CD4-positive, alpha-beta T cell (primary cell): Measurements from ENCODE around the gene MYO1A. TPM values are rescaled to one million over a fixed set of nuclear protein-coding genes. Genes with fewer than 3 reads are reported as not detected.

Source experiments
- ATAC-seq: fragments of 200-7000 bp; cut with Tn5 transposase; one replicate; pipeline ENCODE4 v1.10.0; 2022; ENCODE audit warnings: mild to moderate bottlenecking; ENCODE audit not compliant: poor library complexity
- CTCF ChIA-PET: fragments of 350-600 bp; sonication (Branson Sonifier 250); formaldehyde crosslinking; loops from one replicate; lab custom pipeline; 2021; ENCODE audit warnings: antibody characterized with exemption, inconsistent platforms; lab: Charles Lee
- POLR2A ChIA-PET: fragments of 350-600 bp; sonication (Branson Sonifier 250); formaldehyde crosslinking; loops from one replicate; lab custom pipeline; 2021; ENCODE audit warnings: antibody characterized with exemption, inconsistent platforms; lab: Charles Lee
- DNase-seq, 14 experiments: peaks; one replicate each; pipeline ENCODE4 v3.0.0-alpha.2; 2013 to 2020; ENCODE audit warnings: mixed read lengths in 2 of 14
- H3K27ac ChIP-seq, 2 donors: one replicate each; pipeline versions ENCODE4 v1.5.1 to v1.7.0; 2013; ENCODE audit warnings: low read length in 2 of 2, low read depth in 1 of 2, mild to moderate bottlenecking in 1 of 2
- H3K27me3 ChIP-seq, 2 experiments: 1 replicate in 1 of 2; 2 replicates in 1 of 2; pipeline versions ENCODE4 v1.6.1 to v1.7.0; 2013; ENCODE audit warnings: low read length in 2 of 2, control low read depth in 1 of 2, mild to moderate bottlenecking in 1 of 2, moderate library complexity in 1 of 2; ENCODE audit not compliant: insufficient read depth in 2 of 2, control insufficient read depth in 1 of 2
- H3K36me3 ChIP-seq: one replicate; pipeline ENCODE4 v1.6.1; 2013; ENCODE audit warnings: low read length, control low read depth; ENCODE audit not compliant: insufficient read depth
- H3K4me1 ChIP-seq: one replicate; pipeline ENCODE4 v1.6.1; 2013; ENCODE audit warnings: low read length, control low read depth; ENCODE audit not compliant: insufficient read depth
- H3K4me3 ChIP-seq: one replicate; pipeline ENCODE4 v1.5.1; 2013; ENCODE audit warnings: mild to moderate bottlenecking, low read length, moderate library complexity
- H3K9me3 ChIP-seq, 2 experiments: 1 replicate in 1 of 2; 2 replicates in 1 of 2; pipeline versions ENCODE4 v1.6.1 to v1.7.0; 2013; ENCODE audit warnings: low read length in 2 of 2, mild to moderate bottlenecking in 2 of 2, control low read depth in 1 of 2, moderate library complexity in 1 of 2; ENCODE audit not compliant: control insufficient read depth in 1 of 2, insufficient read depth in 1 of 2
- H3K27ac Mint-ChIP-seq: one replicate; pipeline ENCODE4 v1.8.0; 2020; ENCODE audit warnings: mixed read lengths
- H3K27me3 Mint-ChIP-seq: one replicate; pipeline ENCODE4 v1.8.0; 2021; ENCODE audit warnings: mixed read lengths
- H3K36me3 Mint-ChIP-seq: one replicate; pipeline ENCODE4 v1.8.0; 2021; ENCODE audit warnings: low read depth, mixed read lengths
- H3K4me1 Mint-ChIP-seq: one replicate; pipeline ENCODE4 v1.8.0; 2021; ENCODE audit warnings: low read depth, mixed read lengths
- H3K4me3 Mint-ChIP-seq: one replicate; pipeline ENCODE4 v1.8.0; 2020; ENCODE audit warnings: mild to moderate bottlenecking, mixed read lengths
- H3K9me3 Mint-ChIP-seq: one replicate; pipeline ENCODE4 v1.8.0; 2020; ENCODE audit warnings: mixed read lengths
- intact Hi-C, 2 experiments: fragments of 100-400 bp; cut with DNase I in 1 of 2; cut with micrococcal nuclease in 1 of 2; formaldehyde crosslinking; loops; one replicate each; pipeline versions ENCODE4 v1.15.1 to v1.9.0; 2023 to 2025; cut with DNase I, micrococcal nuclease
- total RNA-seq, 174 experiments: library from RNA in 2 of 174; stranded (reverse) in 2 of 174; gene quantifications; one replicate each; pipeline ENCODE4 v1.2.3 and lab custom pipeline; 2021 to 2026
- TF ChIP-seq, protein P1 (sequence below): fragments of 200-600 bp; IDR thresholded peaks from one replicate; pipeline ENCODE4 v1.8.0; 2022; ENCODE audit warnings: antibody characterized with exemption, mild to moderate bottlenecking

MYO1A gene
- total RNA-seq, 2 experiments from 2014 or later, result 1.0 to 1.1 TPM

GRCh38 chr12:57044468-57044867 is 5.5 kb downstream of the MYO1A start:
- CTCF ChIA-PET, result no interaction called here
- intact Hi-C loops, result no loop called here

DNA sequence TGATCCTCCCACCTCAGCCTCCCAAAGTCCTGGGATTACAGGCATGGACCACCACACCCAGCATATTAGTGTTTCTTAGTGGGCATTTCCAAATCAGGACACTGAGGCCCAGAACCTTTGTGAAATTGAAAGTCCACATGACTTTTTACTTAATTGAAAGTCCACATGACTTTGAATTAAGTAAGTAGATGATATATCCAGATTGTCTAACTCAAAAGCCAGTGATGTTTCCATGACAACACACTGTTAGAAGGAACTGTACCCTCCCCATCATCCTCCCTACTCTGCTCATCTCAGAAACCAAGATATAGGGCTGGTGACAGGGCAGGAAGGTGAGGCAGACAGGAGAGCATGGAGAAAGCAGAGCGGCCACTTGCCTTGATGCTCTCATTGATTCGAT is 7.2 kb downstream of the MYO1A start:
- Histone ChIP-seq H3K4me3 (no peak overlapping the region), H3K27me3 (no peaks in the 10 kb centered on the region), H3K9me3 (no peaks in the 10 kb centered on the region), H3K36me3 (no peaks in the 10 kb centered on the region), H3K4me1 (peaks cover 12% of the 10 kb centered on the region), H3K27ac (no peak overlapping the region)
- DNase-seq (no peak), ATAC-seq (no peak)
- intact Hi-C loops, result no loop called here
- H3K4me1 Mint-ChIP-seq, result peaks cover 32% of the 10 kb centered on the region
- TF ChIP-seq, protein P1, sequence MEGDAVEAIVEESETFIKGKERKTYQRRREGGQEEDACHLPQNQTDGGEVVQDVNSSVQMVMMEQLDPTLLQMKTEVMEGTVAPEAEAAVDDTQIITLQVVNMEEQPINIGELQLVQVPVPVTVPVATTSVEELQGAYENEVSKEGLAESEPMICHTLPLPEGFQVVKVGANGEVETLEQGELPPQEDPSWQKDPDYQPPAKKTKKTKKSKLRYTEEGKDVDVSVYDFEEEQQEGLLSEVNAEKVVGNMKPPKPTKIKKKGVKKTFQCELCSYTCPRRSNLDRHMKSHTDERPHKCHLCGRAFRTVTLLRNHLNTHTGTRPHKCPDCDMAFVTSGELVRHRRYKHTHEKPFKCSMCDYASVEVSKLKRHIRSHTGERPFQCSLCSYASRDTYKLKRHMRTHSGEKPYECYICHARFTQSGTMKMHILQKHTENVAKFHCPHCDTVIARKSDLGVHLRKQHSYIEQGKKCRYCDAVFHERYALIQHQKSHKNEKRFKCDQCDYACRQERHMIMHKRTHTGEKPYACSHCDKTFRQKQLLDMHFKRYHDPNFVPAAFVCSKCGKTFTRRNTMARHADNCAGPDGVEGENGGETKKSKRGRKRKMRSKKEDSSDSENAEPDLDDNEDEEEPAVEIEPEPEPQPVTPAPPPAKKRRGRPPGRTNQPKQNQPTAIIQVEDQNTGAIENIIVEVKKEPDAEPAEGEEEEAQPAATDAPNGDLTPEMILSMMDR, result no peak
- H3K9me3 Mint-ChIP-seq, result no peaks in the 10 kb centered on the region
- CTCF ChIA-PET, result no interaction called here
- POLR2A ChIA-PET, result no interaction called here
- no peaks in the 10 kb centered on the region for H3K36me3 Mint-ChIP-seq
- H3K27me3 Mint-ChIP-seq, result no peaks in the 10 kb centered on the region
- H3K27ac Mint-ChIP-seq, result no peak overlapping the region
- no peak overlapping the region for H3K4me3 Mint-ChIP-seq

More at GRCh38 chr12:57044468-57044867, 5.5 kb downstream of the MYO1A start:
- H3K4me1 Mint-ChIP-seq, result peaks cover 36% of the 10 kb centered on the region
- H3K27ac Mint-ChIP-seq, result no peak overlapping the region
- H3K4me3 ChIP-seq, result no peak overlapping the region
- H3K27me3 Mint-ChIP-seq, result no peaks in the 10 kb centered on the region
- POLR2A ChIA-PET, result no interaction called here
- no peak for DNase-seq
- H3K4me1 ChIP-seq, result peaks cover 20% of the 10 kb centered on the region
- no peaks in the 10 kb centered on the region for H3K36me3 Mint-ChIP-seq
- TF ChIP-seq, protein P1, result no peak
- no peaks in the 10 kb centered on the region for H3K36me3 ChIP-seq
- no peaks in the 10 kb centered on the region for H3K9me3 Mint-ChIP-seq
- ATAC-seq, result no peak
- no peaks in the 10 kb centered on the region for H3K27me3 ChIP-seq
- no peaks in the 10 kb centered on the region for H3K9me3 ChIP-seq
- no peak overlapping the region for H3K27ac ChIP-seq
- H3K4me3 Mint-ChIP-seq, result no peak overlapping the region

- Histone ChIP-seq H3K9me3 (no peaks in the 10 kb centered on the region), H3K27me3 (no peaks in the 10 kb centered on the region), H3K27ac (no peak overlapping the region), H3K4me1 (no peaks in the 10 kb centered on the region), H3K4me3 (no peak overlapping the region), H3K36me3 (no peaks in the 10 kb centered on the region)
- no peaks in the 10 kb centered on the region for H3K9me3 Mint-ChIP-seq
- H3K27ac Mint-ChIP-seq, result no peak overlapping the region
- H3K4me1 Mint-ChIP-seq, result peaks cover 13% of the 10 kb centered on the region
- no peaks in the 10 kb centered on the region for H3K36me3 Mint-ChIP-seq
- intact Hi-C loops, result no loop called here
- H3K4me3 Mint-ChIP-seq, result no peak overlapping the region
- ChIA-PET CTCF (interaction anchor here (0.6 to 1.3 kb wide), 3 partner anchors 28 to 198 kb away, joined by 3 to 6 read pairs (median 4); no protein-coding TSS in a partner anchor), POLR2A (interaction anchor here (0.8 to 1.4 kb wide), 2 partner anchors 14 to 19 kb away, joined by 3 to 5 read pairs; no protein-coding TSS in a partner anchor)
- no peak for ATAC-seq
- no peaks in the 10 kb centered on the region for H3K27me3 Mint-ChIP-seq
- TF ChIP-seq, protein P1, result no peak
- DNase-seq, result no peak
These were observed 9.2 kb downstream of the MYO1A start for GRCh38 chr12:57040750-57041149.
